SK-N-SH (cell line): Measurements from ENCODE around the gene XIRP2.

ENCODE experiments used
- CHD2 ChIP-seq: fragments of 150-350 bp; IDR thresholded peaks from 2 replicates; pipeline ENCODE4 v1.6.1; 2018; ENCODE audit warnings: low read length; ENCODE audit not compliant: partially characterized antibody
- TF ChIP-seq, protein P1 (sequence below): fragments of 200-600 bp; sonication (generic); IDR thresholded peaks from 2 replicates; pipeline ENCODE4 v1.6.1; 2017; ENCODE audit warnings: antibody characterized with exemption, mild to moderate bottlenecking, moderate library complexity
- TF ChIP-seq, protein P2 (sequence below): IDR thresholded peaks from 2 replicates; pipeline ENCODE4; 2012

- TF ChIP-seq, protein P1, sequence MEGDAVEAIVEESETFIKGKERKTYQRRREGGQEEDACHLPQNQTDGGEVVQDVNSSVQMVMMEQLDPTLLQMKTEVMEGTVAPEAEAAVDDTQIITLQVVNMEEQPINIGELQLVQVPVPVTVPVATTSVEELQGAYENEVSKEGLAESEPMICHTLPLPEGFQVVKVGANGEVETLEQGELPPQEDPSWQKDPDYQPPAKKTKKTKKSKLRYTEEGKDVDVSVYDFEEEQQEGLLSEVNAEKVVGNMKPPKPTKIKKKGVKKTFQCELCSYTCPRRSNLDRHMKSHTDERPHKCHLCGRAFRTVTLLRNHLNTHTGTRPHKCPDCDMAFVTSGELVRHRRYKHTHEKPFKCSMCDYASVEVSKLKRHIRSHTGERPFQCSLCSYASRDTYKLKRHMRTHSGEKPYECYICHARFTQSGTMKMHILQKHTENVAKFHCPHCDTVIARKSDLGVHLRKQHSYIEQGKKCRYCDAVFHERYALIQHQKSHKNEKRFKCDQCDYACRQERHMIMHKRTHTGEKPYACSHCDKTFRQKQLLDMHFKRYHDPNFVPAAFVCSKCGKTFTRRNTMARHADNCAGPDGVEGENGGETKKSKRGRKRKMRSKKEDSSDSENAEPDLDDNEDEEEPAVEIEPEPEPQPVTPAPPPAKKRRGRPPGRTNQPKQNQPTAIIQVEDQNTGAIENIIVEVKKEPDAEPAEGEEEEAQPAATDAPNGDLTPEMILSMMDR, result no peak
- TF ChIP-seq, protein P2, sequence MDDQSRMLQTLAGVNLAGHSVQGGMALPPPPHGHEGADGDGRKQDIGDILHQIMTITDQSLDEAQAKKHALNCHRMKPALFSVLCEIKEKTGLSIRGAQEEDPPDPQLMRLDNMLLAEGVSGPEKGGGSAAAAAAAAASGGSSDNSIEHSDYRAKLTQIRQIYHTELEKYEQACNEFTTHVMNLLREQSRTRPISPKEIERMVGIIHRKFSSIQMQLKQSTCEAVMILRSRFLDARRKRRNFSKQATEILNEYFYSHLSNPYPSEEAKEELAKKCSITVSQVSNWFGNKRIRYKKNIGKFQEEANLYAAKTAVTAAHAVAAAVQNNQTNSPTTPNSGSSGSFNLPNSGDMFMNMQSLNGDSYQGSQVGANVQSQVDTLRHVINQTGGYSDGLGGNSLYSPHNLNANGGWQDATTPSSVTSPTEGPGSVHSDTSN, result no peak
- no peak for TF ChIP-seq CHD2
Measured at GRCh38 chr2:167100506-167100905, 212.2 kb downstream of the XIRP2 start.
